HG02884 (cell line): ENCODE data around the gene GULP1.
"Not testable (repeated sequence)": the region's sequence is repeated elsewhere in the genome, so short reads cannot be mapped to it uniquely, and the experiment has no call there.

Experiments
- ATAC-seq: cut with Tn5 transposase; IDR thresholded peaks from one replicate; pipeline ENCODE4 v1.9.1; 2021; ENCODE audit warnings: mild to moderate bottlenecking, moderate library complexity; ENCODE audit not compliant: unreplicated experiment

The GULP1 gene

GRCh38 chr2:188291617-188292347 is at the start of gene GULP1:
Gene GULP1 (plus strand): TSS chr2:188291874. CDS start chr2:188477703, 185,829 bp downstream.
- ATAC-seq = no peak

- no peak for ATAC-seq
Observed at GRCh38 chr2:188243381-188243780, 48.3 kb upstream of the GULP1 start.

- no peak for ATAC-seq
Observed at GRCh38 chr2:188244383-188244782, 47.3 kb upstream of the GULP1 start.

- ATAC-seq = no peak
Observed at GRCh38 chr2:188245230-188245629, 46.4 kb upstream of the GULP1 start.

- ATAC-seq = no peak
Observed at GRCh38 chr2:188248513-188248912, 43.2 kb upstream of the GULP1 start.

GRCh38 chr2:188251034-188251433 is 40.6 kb upstream of the GULP1 start:
- ATAC-seq = no peak

- no peak for ATAC-seq
Observed at GRCh38 chr2:188256420-188256819, 35.3 kb upstream of the GULP1 start.

GRCh38 chr2:188265315-188265714 is 26.4 kb upstream of the GULP1 start:
- ATAC-seq = no peak

GRCh38 chr2:188267776-188268175 is 23.9 kb upstream of the GULP1 start:
- no peak for ATAC-seq

- no peak for ATAC-seq
Observed at GRCh38 chr2:188269004-188269403, 22.7 kb upstream of the GULP1 start.

GRCh38 chr2:188272121-188272520 is 19.6 kb upstream of the GULP1 start:
- ATAC-seq = no peak

- no peak for ATAC-seq
Observed at GRCh38 chr2:188274274-188274673, 17.4 kb upstream of the GULP1 start.

GRCh38 chr2:188276255-188276654 is 15.4 kb upstream of the GULP1 start:
- ATAC-seq = no peak

- no peak for ATAC-seq
Observed at GRCh38 chr2:188277786-188278185, 13.9 kb upstream of the GULP1 start.

- no peak for ATAC-seq
Observed at GRCh38 chr2:188278388-188279092, 13.1 kb upstream of the GULP1 start.

- ATAC-seq = no peak
Observed at GRCh38 chr2:188279093-188279445, 12.6 kb upstream of the GULP1 start.

- no peak for ATAC-seq
Observed at GRCh38 chr2:188280811-188281222, 10.9 kb upstream of the GULP1 start.

GRCh38 chr2:188282907-188283306 is 8.8 kb upstream of the GULP1 start:
- no peak for ATAC-seq

GRCh38 chr2:188284251-188284650 is 7.4 kb upstream of the GULP1 start:
- not testable (repeated sequence) for ATAC-seq

- ATAC-seq = no peak
Observed at GRCh38 chr2:188285049-188285448, 6.6 kb upstream of the GULP1 start.

- ATAC-seq = no peak
Observed at GRCh38 chr2:188285774-188286173, 5.9 kb upstream of the GULP1 start.

GRCh38 chr2:188291142-188291616 is 495 bp upstream of the GULP1 start:
- no peak for ATAC-seq
